ENCODE results near the gene TNFSF13.

TNFSF13 gene, protein sequence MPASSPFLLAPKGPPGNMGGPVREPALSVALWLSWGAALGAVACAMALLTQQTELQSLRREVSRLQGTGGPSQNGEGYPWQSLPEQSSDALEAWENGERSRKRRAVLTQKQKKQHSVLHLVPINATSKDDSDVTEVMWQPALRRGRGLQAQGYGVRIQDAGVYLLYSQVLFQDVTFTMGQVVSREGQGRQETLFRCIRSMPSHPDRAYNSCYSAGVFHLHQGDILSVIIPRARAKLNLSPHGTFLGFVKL

DNA sequence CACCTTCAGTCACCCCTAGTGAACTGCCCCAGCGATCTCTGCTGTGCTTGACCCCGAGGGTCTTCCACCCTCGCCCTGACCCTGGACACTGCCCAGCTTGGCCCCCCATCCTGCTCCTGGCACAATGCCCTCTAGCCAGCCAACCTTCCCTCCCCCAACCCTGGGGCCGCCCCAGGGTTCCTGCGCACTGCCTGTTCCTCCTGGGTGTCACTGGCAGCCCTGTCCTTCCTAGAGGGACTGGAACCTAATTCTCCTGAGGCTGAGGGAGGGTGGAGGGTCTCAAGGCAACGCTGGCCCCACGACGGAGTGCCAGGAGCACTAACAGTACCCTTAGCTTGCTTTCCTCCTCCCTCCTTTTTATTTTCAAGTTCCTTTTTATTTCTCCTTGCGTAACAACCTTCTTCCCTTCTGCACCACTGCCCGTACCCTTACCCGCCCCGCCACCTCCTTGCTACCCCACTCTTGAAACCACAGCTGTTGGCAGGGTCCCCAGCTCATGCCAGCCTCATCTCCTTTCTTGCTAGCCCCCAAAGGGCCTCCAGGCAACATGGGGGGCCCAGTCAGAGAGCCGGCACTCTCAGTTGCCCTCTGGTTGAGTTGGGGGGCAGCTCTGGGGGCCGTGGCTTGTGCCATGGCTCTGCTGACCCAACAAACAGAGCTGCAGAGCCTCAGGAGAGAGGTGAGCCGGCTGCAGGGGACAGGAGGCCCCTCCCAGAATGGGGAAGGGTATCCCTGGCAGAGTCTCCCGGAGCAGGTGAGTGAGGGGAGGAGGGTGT lies at the start of gene TNFSF13:
Gene TNFSF13 (plus strand): TSS at position 207 of the 776 bp plus-strand sequence. CDS start 290 bp downstream, at position 497.
- peak; percentile 59 for DNase-seq

DNA sequence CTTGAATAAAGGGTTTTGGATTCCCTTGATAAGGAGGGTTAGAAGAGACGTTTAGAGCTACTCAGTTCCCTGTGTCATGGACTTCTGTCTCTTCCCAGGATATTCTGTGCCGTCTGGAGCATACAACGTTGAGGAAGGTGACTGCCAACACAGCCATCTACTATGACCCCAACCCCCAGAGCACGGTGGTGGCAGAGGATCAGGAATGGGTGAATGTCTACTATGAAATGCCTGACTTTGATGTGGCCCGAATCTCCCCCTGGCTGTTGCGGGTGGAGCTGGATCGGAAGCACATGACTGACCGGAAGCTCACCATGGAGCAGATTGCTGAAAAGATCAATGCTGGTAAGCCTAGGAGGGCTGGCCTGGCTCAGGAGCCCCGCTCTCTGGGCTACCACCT lies 49.7 kb upstream of the TNFSF13 start:
- no peak for DNase-seq

DNA sequence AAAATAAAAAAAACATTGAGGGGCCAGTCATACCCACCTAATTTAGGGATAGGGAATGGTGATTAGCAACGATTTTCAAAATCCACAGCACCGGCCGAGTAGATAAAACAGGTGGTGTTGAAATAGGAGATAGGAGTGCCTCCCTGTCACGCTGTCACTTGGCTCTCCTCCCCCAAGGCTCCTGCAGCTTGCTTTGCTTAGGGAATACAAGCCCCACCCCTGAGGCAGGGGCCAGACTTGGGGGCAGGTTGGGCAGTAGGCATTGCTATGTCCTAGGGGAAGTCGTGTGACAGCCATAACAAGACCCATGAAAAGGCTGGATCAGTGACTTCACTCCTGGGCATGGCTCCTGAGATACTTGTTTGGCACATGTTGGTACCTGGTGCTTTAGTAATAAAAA lies 48.6 kb upstream of the TNFSF13 start:
- no peak for DNase-seq

DNA sequence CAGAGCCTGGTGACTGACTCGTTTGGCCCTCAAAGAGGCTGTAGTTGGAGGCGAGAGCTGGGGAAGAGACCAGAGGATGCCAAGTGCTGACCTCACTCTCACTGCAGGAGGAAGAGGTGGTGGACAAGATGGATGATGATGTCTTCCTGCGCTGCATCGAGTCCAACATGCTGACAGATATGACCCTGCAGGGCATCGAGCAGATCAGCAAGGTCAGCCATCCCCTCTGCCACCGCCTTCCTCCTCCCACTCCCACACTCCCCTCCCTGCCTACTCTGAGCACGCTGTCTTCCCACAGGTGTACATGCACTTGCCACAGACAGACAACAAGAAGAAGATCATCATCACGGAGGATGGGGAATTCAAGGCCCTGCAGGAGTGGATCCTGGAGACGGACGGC lies 47.4 kb upstream of the TNFSF13 start:
- no peak for DNase-seq

DNA sequence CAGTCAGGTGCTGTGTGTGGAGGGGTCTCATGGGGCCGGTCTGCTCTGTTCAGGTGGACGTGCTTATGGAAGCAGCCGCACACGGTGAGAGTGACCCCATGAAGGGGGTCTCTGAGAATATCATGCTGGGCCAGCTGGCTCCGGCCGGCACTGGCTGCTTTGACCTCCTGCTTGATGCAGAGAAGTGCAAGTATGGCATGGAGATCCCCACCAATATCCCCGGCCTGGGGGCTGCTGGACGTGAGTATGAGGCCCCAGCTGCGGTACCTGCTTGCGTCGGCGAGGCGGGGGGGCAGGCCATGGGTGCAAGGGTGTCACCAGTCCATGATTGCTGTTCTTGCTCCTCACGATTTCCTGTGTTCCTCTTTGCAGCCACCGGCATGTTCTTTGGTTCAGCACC lies 46.4 kb upstream of the TNFSF13 start:
- DNase-seq, result no peak

DNA sequence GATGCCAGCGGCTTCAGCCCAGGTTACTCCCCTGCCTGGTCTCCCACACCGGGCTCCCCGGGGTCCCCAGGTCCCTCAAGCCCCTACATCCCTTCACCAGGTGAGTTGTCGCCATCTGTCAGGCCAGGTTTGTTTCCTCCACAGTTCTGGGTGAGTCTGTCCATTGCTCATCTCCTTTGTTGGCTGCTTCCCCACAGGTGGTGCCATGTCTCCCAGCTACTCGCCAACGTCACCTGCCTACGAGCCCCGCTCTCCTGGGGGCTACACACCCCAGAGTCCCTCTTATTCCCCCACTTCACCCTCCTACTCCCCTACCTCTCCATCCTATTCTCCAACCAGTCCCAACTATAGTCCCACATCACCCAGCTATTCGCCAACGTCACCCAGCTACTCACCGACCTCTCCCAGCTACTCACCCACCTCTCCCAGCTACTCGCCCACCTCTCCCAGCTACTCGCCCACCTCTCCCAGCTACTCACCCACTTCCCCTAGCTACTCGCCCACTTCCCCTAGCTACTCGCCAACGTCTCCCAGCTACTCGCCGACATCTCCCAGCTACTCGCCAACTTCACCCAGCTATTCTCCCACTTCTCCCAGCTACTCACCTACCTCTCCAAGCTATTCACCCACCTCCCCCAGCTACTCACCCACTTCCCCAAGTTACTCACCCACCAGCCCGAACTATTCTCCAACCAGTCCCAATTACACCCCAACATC lies 45.6 kb upstream of the TNFSF13 start:
- no peak for DNase-seq

DNA sequence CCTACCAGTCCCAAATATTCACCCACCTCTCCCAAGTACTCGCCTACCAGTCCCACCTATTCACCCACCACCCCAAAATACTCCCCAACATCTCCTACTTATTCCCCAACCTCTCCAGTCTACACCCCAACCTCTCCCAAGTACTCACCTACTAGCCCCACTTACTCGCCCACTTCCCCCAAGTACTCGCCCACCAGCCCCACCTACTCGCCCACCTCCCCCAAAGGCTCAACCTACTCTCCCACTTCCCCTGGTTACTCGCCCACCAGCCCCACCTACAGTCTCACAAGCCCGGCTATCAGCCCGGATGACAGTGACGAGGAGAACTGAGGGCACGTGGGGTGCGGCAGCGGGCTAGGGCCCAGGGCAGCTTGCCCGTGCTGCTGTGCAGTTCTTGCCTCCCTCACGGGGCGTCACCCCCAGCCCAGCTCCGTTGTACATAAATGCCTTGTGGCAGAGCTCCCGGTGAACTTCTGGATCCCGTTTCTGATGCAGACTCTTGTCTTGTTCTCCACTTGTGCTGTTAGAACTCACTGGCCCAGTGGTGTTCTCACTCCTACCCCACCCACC lies 44.6 kb upstream of the TNFSF13 start:
- no peak for DNase-seq

DNA sequence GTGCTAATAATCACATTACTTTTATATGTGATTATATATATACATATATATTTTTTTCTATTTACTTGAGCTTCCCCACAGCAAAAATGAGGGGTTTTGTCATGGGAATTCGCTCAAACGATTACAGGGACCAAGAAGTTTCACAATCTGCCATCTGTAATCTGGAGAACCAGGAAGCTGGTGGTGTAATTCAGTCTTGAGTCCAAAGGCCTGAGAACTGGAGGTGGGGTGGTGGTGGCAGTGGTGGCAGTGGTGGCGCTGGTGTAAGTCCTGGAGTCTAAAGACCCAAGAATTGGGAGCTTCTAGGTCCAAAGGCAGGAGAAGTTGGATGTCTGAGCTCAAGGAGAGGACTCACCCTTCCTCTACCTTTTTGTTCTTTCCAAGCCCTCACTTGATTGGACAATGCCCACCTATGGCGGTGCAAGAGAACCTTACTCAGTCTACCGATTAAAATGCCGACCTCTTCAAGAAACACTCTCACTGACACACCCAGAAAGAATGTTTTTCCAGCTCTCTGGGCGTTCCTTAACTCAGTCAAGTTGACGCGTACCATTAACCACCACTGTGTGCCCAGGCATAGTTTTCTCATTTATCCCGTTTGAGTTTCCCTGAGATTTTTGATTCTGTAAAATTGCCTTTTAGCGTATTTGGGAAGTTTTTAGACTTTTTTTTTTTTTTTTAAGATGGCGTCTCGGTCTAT lies 42.5 kb upstream of the TNFSF13 start:
- no peak for DNase-seq

DNA sequence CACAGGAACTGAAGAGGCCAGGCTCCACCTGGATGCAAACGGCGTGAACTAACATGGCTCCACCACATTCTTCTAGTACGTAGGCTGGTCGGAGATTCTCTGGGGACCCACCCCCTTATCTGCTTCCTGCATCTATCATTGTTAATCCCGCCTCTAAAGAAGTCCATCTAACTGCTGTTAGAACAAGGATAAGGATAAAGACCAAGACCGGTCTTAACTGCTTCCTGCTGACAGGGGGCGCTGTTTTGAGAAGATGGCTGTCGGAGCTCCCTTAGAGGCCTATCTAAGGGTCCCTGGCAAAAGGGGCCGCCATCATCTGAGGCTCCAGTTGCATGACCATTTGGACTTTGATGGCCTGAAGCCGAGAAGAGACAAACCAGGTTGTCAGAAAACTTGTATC lies 35.5 kb upstream of the TNFSF13 start:
- no peak for DNase-seq

DNA sequence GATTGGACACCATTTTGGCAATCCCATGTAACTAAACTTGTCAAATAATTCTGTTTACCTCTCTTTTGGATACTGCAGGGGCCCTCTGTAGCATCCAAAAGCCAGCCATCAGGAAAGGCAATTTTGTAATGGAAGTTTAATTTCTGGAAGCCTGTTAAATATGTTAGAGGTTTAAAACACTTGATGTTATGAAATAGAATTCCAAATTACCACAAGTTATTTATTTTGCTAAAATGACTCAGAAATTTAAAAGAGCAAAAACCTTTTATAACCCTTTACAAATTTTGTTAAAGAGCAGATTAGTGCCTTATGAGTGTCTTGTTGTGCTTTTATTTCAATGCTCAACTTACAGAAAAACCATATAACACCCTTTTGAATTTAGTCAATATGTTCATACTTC lies 29.7 kb upstream of the TNFSF13 start:
- no peak for DNase-seq

DNA sequence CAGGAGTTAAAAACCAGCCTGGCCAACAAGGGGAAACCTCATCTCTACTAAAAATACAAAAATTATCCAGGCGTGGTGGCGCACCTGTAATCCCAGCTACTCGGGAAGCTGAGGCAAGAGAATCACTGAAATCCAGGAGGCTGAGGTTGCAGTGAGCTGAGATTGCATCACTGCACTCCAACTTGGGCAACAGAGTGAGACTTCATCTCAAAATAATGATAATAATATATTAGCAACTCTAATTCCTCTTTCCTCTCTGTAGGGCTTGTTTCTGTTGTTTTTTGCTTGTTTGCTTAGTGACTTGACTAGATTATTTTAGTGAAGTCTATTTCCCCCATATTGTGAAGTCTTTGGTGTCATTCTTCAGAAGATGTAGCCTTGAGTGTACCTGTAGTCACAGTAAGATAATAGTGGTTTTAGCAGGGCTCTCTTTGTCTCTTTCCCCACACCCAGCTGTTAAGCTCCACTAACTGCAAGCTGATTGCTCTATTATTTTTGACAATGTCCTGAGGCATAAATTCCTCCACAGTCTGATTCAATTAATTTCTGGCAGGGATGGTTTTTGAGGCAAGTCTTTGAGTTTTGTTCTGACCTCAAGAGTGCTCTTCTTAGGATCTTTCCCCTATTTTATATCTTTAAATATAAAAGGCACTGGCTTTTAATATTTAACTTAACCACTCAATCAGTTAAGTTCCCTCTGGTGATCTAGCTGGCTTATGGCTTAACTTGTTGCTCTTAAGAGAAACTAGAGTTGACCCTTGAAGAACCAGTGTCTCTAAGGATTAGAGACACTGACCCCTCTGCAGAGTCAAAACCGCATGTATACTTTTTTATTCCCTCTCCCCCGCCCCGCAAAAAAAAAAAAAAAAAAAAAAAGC lies 28.3 kb upstream of the TNFSF13 start:
- DNase-seq, result no peak

DNA sequence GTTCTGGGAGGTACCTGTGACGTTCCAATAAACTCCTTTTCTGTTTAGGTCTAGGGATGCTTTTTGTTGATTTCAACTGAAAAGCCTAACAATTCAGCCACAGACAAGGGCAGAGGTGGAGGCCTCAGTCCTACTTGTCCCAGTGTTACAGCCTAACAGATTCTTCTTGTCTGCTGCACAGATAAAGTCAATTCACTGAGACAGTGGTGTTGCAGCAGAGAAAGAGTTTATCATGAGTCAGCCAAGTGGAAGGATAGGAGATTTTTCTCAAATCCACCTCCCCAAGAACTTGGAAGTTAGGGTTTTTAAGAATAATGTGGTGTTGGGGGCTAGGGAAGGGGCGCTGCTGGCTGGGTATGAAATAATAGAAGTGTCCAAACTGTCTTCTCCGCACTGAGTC lies 20.5 kb upstream of the TNFSF13 start:
- no peak for DNase-seq

DNA sequence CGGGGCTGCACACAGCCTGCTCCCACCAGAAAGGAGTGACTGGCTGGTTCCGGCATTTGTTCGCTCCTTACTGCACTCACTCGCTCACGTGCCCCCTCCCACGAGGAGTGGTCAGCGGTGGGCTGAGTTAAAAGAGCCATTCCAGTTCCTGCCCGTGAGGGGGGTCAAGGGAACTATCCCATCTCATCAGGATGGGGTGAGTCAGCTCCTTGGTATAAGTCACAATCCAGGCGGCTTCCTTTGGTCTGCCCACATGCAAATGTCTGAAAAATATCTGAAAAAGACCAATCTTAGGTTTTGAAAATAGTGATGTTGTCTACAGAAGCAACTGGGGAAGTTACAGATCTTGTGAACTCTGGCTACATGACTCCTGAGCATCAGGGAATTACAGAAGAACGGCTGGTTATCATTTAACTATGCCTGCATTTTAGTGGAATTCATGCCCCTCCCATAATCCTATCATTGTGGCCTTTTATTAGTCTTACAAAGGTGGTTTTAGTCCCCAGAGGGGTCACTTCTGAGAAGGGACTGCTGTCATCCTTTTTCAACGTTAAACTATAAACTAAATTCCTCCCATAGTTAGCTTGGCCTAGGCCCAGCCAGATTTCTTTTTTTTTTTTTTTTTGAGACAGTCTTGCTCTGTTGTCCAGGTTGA lies 19.5 kb upstream of the TNFSF13 start:
- DNase-seq, result no peak

DNA sequence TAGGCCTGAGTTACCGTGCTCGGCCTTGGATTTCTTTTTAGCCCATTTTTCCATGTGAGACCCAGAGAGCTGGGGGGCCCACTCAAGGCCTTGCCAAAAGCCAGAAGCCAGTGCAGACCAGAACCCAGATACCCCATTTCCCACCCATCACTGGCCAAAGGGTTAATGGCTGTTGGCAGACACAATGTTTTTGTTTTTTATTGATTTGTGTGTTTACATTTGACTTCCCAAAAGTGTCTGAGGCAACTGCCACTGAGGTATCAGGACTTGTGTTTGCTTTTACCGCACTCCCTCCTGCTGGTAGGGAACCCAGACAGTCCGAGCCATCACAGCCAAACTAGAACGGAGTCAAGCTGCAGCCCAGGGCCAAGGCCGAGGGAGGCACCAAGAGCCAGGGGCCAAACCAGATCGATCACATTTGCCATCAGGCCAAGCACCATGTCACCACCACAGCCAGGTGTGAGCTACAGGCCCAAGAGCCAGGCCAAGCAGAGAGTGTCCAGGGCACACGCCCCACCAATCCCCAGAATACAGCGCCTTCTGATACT lies 17.4 kb upstream of the TNFSF13 start:
- DNase-seq, result no peak

DNA sequence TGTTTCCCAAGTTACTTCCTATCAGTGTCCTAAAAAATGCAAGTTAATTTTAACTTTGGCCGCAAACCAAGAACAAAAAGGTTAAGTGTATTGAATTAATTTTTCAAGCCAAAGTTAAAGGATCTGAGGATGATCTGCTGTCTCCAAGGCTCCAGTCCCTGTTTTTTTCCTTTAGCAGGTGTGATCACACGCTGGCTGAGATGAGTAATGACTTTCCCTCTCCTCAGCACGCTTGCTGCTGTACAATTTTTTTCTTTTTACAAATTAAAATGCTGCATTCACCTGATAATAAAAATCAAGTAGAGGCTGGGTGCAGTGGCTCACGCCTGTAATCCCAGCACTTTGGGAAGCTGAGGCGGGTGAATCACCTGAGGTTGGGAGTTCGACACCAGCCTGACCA lies 13.6 kb upstream of the TNFSF13 start:
- no peak for DNase-seq

DNA sequence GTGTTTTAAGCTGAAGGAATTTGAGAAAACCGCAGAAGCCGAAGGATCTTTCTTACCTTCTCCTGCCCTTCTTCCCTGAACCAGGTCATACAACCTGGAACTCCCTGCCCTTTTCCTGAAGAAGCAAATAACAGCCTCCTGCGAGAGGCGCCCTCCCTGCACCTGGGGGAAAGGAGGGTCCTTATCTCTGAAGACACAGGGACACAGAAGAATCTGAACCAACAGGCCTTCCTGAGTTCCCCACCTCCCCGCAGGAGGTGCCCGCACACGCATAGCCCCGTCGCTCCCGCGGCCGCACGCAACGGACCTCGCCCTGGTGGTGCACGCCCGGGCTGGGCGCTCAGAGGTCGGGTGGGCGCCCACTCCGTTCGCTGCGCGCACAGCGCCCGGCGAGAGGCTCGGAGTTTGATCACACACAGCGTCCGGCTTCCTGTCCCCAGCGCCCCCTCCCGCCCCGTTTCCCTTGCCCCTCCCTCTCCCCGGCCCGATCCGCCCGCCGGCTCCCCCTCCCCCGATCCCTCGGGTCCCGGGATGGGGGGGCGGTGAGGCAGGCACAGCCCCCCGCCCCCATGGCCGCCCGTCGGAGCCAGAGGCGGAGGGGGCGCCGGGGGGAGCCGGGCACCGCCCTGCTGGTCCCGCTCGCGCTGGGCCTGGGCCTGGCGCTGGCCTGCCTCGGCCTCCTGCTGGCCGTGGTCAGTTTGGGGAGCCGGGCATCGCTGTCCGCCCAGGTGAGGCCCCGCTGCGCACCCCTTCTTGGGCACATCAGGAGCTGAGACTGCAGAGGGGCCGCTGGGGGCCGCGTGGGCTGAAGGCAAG lies 9.8 kb upstream of the TNFSF13 start, which contains the start of gene TNFSF12:
Gene TNFSF12 (plus strand): TSS at position 474 of the 816 bp plus-strand sequence. CDS start 96 bp downstream, at position 570.
- DNase-seq, result no peak

DNA sequence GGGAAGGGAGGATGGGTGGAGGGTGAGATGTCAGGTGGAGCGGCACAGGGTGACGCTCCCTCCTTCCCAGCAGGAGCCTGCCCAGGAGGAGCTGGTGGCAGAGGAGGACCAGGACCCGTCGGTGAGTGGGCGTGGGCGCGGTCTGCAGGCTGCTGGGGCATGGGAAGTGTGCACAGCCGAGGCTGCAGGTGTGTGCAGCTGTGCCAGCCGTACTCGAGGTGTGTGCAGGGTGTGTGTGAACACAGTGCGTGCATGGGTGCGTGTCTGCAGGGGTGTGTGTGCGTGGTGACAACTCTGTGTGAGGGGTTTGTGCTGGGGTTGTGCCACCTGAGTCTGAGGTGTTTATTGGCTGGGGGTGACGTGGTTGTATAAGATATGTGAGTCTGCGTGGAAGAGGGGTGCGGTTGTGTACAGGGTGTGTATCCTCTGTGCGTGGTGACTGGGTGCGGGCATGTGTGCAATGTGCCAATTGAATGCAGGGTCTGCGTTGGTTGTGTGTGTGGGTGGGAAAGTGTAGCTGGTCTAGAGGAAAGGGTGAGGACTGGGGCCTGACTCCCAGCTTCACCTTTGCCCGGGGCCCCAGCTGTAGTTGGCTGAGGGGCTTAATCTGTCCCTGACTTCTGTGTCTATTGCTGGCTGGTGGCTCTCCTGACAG lies 9.0 kb upstream of the TNFSF13 start:
- DNase-seq, result no peak

DNA sequence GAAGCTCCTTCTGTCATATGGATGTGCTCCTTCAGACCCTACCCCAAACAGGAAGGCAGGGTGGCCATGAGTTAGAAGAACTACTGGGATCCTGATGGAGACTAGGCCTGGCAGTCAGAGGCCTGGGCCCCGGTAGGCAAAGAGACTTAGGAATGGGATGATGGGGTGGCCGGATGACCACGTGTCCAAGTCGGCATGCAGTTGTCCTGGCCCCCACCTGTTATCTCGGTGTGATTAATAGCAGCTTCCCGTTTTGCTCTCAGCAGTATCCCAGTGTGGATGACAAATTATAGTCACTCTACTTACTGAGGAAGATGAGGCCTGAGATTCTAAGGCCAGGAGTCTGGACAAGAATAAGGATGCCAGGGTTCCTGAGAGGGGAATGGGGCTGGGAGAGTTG lies 8.2 kb upstream of the TNFSF13 start:
- no peak for DNase-seq

DNA sequence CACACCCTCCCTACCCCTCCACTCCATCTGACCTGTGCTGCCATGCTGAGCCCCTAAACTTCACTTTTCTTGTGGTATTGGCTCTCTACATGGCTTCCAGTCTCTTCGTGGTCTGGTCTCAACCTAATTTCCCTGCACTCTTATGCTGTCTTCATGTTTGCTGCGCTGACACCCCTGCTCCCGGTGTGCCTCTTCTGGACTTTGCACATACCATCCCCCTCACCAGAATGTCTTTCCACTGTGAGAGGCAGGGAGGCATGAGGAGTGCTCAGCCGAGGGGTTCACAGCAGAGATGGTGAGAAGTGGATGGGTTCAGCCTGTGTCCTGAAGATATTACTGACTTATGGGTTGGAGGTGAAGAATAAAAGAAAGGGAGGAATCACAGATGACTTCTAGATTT lies 7.2 kb upstream of the TNFSF13 start:
- DNase-seq, result no peak

Measured in SIG-M5 (cell line).